Activated gamma-delta T cell treated with anti-CD3 and anti-CD28 coated beads, Interleukin-2, amount 50 U/mL, for 16 hours (primary cell): ENCODE measurements around the gene KL.

Experiments
- DNase-seq: peaks from one replicate; pipeline ENCODE4 v3.0.0-alpha.2; 2020; ENCODE audit warnings: low read depth

Gene KL

DNA sequence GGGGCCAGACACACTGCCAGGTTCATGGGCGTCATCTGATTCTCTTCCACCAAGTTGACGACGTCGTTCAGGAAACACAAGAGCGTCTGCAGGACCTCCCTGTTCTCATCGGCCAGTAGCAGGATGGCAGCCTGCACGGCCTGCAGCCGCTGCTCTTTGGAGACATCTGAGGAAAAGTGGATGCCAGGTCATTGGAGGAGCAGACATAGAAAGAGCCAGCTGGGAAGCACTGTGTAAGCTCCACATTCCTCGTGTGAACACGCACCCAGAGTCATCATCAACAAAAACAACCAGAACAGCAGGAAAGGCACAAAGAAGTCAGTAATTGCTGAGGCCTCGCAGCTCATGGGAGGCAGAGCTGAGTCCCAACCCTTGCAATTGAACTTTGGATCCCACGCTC lies 96.5 kb downstream of the KL start:
- DNase-seq: no peak

DNA sequence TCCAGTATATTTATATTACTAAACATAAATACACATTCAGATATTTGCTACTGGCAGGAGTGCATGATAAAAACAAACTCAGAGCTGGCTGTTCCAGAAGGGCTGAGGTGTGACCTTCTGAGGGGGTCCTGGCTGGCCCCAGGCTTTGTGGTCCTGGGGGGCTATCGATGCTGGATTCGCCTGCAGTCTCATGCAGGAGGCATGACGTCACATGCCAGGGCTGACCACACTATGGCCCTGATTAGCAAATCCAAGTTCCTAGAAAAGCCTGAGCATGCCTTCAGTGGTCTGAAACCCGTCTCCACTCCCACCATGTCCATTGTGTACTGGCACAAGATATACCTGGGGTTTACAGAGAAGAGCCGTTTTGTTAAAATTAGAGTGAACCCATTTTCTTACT lies 97.9 kb downstream of the KL start:
- no peak for DNase-seq

DNA sequence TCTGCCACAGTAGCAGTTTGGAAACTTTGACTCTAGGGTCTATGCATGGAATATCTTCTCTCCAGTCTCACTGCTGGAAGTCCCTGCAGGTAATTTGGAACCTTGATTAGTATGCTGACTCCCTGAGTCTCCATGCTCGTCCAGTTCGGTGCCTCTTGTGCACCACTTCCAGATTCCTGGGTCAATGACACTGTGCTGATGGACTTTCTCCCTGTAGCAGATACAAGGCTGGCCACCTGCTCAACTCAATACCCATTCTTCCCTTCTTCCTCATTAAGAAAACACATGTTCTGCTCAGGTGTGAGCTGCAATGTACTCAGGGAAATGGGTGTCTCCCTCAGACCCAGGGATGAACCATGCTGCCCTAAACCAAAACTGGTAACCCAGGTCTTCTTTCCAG lies 99.1 kb downstream of the KL start:
- no peak for DNase-seq
